Spleen (tissue), 11 donors: ENCODE data around the gene CDH3. TPM values are rescaled to one million over a fixed set of nuclear protein-coding genes. Genes with fewer than 3 reads are reported as not detected.

Experiments used
- DNase-seq: peaks from one replicate; pipeline ENCODE4 v3.0.0-alpha.2; 2020
- H3K27ac ChIP-seq, 8 donors: fragments of 200-600 bp; sonication (generic) in 7 of 8; 1 replicate in 4 of 8; 2 replicates in 4 of 8; pipeline versions ENCODE4 v1.5.0 to v1.8.0; 2016 to 2021; ENCODE audit warnings: inconsistent platforms in 4 of 8, mild to moderate bottlenecking in 4 of 8, moderate library complexity in 1 of 8
- H3K27me3 ChIP-seq, 7 donors: fragments of 200-600 bp; sonication (generic) in 6 of 7; replicated peaks in 1 of 7; 1 replicate in 4 of 7; 2 replicates in 3 of 7; pipeline versions ENCODE4 v1.5.0 to v1.8.0; 2016 to 2021; ENCODE audit warnings: inconsistent platforms in 3 of 7, mild to moderate bottlenecking in 1 of 7
- H3K36me3 ChIP-seq, 6 donors: fragments of 200-600 bp; sonication (generic) in 5 of 6; 1 replicate in 4 of 6; 2 replicates in 2 of 6; pipeline versions ENCODE4 v1.5.0 to v1.8.0; 2016 to 2021; ENCODE audit warnings: inconsistent platforms in 2 of 6
- H3K4me1 ChIP-seq, 6 donors: fragments of 200-600 bp; sonication (generic) in 5 of 6; 1 replicate in 3 of 6; 2 replicates in 3 of 6; pipeline versions ENCODE4 v1.5.0 to v1.8.0; 2016 to 2021; ENCODE audit warnings: inconsistent platforms in 3 of 6
- H3K4me3 ChIP-seq, 8 donors: fragments of 200-600 bp; sonication (generic) in 7 of 8; 1 replicate in 4 of 8; 2 replicates in 4 of 8; pipeline versions ENCODE4 v1.5.0 to v1.8.0; 2016 to 2021; ENCODE audit warnings: inconsistent platforms in 4 of 8, mild to moderate bottlenecking in 4 of 8, moderate library complexity in 2 of 8
- H3K9me3 ChIP-seq, 8 donors: fragments of 200-600 bp; sonication (generic) in 7 of 8; 1 replicate in 4 of 8; 2 replicates in 4 of 8; pipeline versions ENCODE4 v1.5.0 to v1.8.0; 2016 to 2021; ENCODE audit warnings: inconsistent platforms in 4 of 8
- CTCF ChIP-seq, 11 experiments: fragments of 200-600 bp in 7 of 11; fragments of 450-650 bp in 4 of 11; sonication (generic) in 4 of 11; IDR thresholded peaks in 8 of 11; conservative IDR thresholded peaks in 3 of 11; 1 replicate in 7 of 11; 2 replicates in 4 of 11; pipeline versions ENCODE4 v1.4.0 to v1.8.0; 2016 to 2021; ENCODE audit warnings: antibody characterized with exemption in 11 of 11, inconsistent platforms in 4 of 11, mild to moderate bottlenecking in 1 of 11
- POLR2A ChIP-seq, 3 donors: fragments of 450-650 bp; IDR thresholded peaks; one replicate each; pipeline ENCODE4 v1.5.1; 2017; ENCODE audit warnings: antibody characterized with exemption in 3 of 3, mild to moderate bottlenecking in 1 of 3
- POLR2AphosphoS5 ChIP-seq, 3 donors: sonication (generic); formaldehyde crosslinking; IDR thresholded peaks; one replicate each; pipeline ENCODE4 v1.5.1; 2017; ENCODE audit warnings: antibody characterized with exemption in 3 of 3
- WGBS, 5 donors: extraction: QIAGEN DNeasy Blood & Tissue Kit in 3 of 5; methylation state at CpG; one replicate each; pipeline versions ENCODE4 v1.1.5 to v1.1.7; 2013 to 2018; 5-methylcytosine and 5-hydroxymethylcytosine counted together
- intact Hi-C: fragments of 100-400 bp; cut with DNase I; formaldehyde crosslinking; loops from one replicate; pipeline ENCODE4 v1.15.0; 2023; ENCODE audit warnings: low total_unique reads
- polyA plus RNA-seq, 3 donors: library from polyadenylated mRNA; stranded (reverse); fragments of 200-250 nt; gene quantifications; one replicate each; pipeline ENCODE4 v1.2.1, GENCODE V29; 2013
- total RNA-seq, 7 donors: library from RNA; depleted of rRNA in 3 of 7; stranded (reverse); fragments of >200 nt in 3 of 7; fragmentation: NEBNext Ultra II Directional in 4 of 7; extraction: Animal tissue kit (Norgen Biotek cat#: 25700) in 4 of 7; gene quantifications; one replicate each; pipeline versions ENCODE4 v1.1.0 to v1.2.1, GENCODE V29; 2016 to 2021
- donor health status: healthy with polysubstance abuse.
- donor health status: DM: no; HTN: no; CAD: no; lungs with moderate emphysema.
- donor health status: DM: no; HTN: no; CAD: no.
- donor health status: Bipolar disorder and iron deficiency.
- donor health status: healthy.
- donor health status: DM: no; HTN: no; CAD: no.
- donor health status: DM: yes; HTN: yes; CAD: no.

The CDH3 gene
- total and polyA plus RNA-seq, 10 donors, result 1.5 to 47.6 (median 23.0) TPM

- H3K27ac ChIP-seq, result no peak overlapping the region
- no peak for DNase-seq
- WGBS, 5 donors, result 57 to 68% (median 61%) methylated on average over 7 of the region's 7 CpGs
Measured at GRCh38 chr16:68739964-68740627, 95.0 kb downstream of the CDH3 start.

GRCh38 chr16:68740628-68741346 is 95.7 kb downstream of the CDH3 start:
- Histone ChIP-seq H3K27me3 (peaks cover 0 to 29% (median 25%) of the 10 kb centered on the region in 7 donors), H3K27ac (no peak overlapping the region), H3K4me1 (peaks cover 6 to 45% (median 25%) of the 10 kb centered on the region in 6 donors), H3K36me3 (no peaks in the 10 kb centered on the region), H3K4me3 (no peak overlapping the region), H3K9me3 (no peaks in the 10 kb centered on the region)
- intact Hi-C loops, result no loop called here
- no peak for DNase-seq
- TF ChIP-seq CTCF (IDR thresholded peaks at IDR 0.05 in 8 of 11, conservative IDR thresholded peaks at IDR 0.05 in 3 of 11) (no peak), POLR2A (IDR thresholded peaks at IDR 0.05) (no peak)
- 53 to 61% (median 59%) methylated on average over 9 of the region's 9 CpGs for WGBS, 5 donors

More at GRCh38 chr16:68739964-68740627, 95.0 kb downstream of the CDH3 start:
- Histone ChIP-seq H3K36me3 (no peaks in the 10 kb centered on the region), H3K27me3 (peaks cover 0 to 34% (median 27%) of the 10 kb centered on the region in 7 donors), H3K4me3 (no peak overlapping the region), H3K9me3 (no peaks in the 10 kb centered on the region), H3K4me1 (peaks cover 6 to 45% (median 25%) of the 10 kb centered on the region in 6 donors)
- intact Hi-C loops, result no loop called here
- TF ChIP-seq POLR2AphosphoS5 (IDR thresholded peaks at IDR 0.05) (no peak), CTCF (IDR thresholded peaks at IDR 0.05 in 8 of 11, conservative IDR thresholded peaks at IDR 0.05 in 3 of 11) (no peak), POLR2A (IDR thresholded peaks at IDR 0.05) (no peak)

GRCh38 chr16:68743664-68744063 is 98.6 kb downstream of the CDH3 start:
- DNase-seq, result no peak
- 89 to 93% (median 92%) methylated on average over 4 of the region's 4 CpGs for WGBS, 5 donors
- peaks cover 0 to 26% (median 10%) of the 10 kb centered on the region in 6 donors for H3K4me1 ChIP-seq
- intact Hi-C loops, result no loop called here
- H3K9me3 ChIP-seq, result no peaks in the 10 kb centered on the region
- TF ChIP-seq CTCF (IDR thresholded peaks at IDR 0.05 in 8 of 11, conservative IDR thresholded peaks at IDR 0.05 in 3 of 11), result no peak
- TF ChIP-seq POLR2A (IDR thresholded peaks at IDR 0.05), result no peak
- TF ChIP-seq POLR2AphosphoS5 (IDR thresholded peaks at IDR 0.05), result no peak
- H3K27me3 ChIP-seq, result peaks cover 0 to under 1% (median 0%) of the 10 kb centered on the region in 7 donors
- no peak overlapping the region for H3K27ac ChIP-seq
- H3K36me3 ChIP-seq, result no peaks in the 10 kb centered on the region
- no peak overlapping the region for H3K4me3 ChIP-seq

DNA sequence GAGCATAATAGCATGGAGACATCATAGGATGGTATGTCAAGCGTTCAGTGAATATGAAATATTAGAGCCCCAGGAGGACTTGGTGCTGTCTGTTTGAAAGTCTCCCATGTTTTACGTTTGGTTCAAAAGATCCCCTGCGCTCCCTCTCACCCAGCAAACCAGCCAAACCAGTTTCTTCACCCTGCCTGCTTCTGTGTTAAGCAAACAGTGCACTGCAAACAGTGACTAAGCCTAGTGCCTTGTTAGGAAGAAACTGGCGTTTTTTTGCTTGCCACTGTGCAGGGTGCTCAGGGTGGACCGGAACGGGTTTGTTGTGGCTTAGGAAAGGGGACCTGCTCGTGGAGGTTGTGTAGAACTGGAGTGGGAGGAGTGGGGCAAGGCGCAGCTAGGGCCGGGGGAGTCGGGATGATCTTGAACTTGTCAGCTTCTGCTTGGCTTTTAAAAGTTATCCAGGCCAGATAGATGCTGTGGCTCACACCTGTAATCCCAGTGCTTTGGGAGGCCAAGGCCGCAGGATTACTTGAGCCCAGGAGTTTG is 99.7 kb downstream of the CDH3 start:
- WGBS, 5 donors, result 78 to 89% (median 83%) methylated on average over 11 of the region's 11 CpGs
- no peaks in the 10 kb centered on the region for H3K27me3 ChIP-seq
- no peak overlapping the region for H3K4me3 ChIP-seq
- no peak for DNase-seq
- peaks cover 0 to 23% (median 10%) of the 10 kb centered on the region in 6 donors for H3K4me1 ChIP-seq
- TF ChIP-seq POLR2AphosphoS5 (IDR thresholded peaks at IDR 0.05) (no peak), POLR2A (IDR thresholded peaks at IDR 0.05) (no peak), CTCF (IDR thresholded peaks at IDR 0.05 in 8 of 11, conservative IDR thresholded peaks at IDR 0.05 in 3 of 11) (no peak)
- no peaks in the 10 kb centered on the region for H3K9me3 ChIP-seq
- H3K36me3 ChIP-seq, result no peaks in the 10 kb centered on the region
- intact Hi-C loops, result no loop called here
- H3K27ac ChIP-seq, result no peak overlapping the region
